NCI-H460 (cell line): Measurements from ENCODE around the gene ST6GALNAC3. TPM values are rescaled to one million over a fixed set of nuclear protein-coding genes. Genes with fewer than 3 reads are reported as not detected.

Experiments used
- DNase-seq: peaks from one replicate; pipeline ENCODE4 v3.0.0-alpha.2; 2016; ENCODE audit warnings: low read depth; ENCODE audit errors: extremely low read depth
- total RNA-seq: library from RNA; depleted of rRNA; stranded (reverse); fragments of >200 nt; shearing (Covaris generic); gene quantifications from 2 replicates; pipeline ENCODE4 v1.2.3, GENCODE V29; 2014

The ST6GALNAC3 gene
- total RNA-seq, 1 experiment from 2014 or later = 0.67 TPM

- DNase-seq = no peak
Measured at GRCh38 chr1:76402128-76402527, 327.6 kb downstream of the ST6GALNAC3 start.

DNA sequence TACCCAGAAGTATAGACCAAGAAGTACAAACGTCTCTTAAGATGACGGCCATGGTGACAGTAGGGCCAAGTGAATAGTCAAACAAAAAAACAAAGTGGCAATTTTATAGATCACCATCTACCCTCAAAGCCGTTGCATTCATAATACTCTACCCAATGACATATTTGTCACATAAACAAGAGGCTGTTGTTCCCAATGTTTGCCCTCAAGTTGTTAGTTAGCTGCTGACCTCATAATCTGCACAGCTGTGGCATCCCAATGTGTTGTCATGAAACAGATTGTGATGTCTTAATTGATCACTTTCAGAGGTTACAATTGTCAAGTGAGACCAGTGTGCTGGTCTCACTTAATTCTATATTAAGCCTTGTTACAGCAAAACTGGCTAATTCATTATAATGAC lies 333.8 kb downstream of the ST6GALNAC3 start:
- no peak for DNase-seq

GRCh38 chr1:76410499-76410898 lies 336.0 kb downstream of the ST6GALNAC3 start:
- DNase-seq = no peak

DNA sequence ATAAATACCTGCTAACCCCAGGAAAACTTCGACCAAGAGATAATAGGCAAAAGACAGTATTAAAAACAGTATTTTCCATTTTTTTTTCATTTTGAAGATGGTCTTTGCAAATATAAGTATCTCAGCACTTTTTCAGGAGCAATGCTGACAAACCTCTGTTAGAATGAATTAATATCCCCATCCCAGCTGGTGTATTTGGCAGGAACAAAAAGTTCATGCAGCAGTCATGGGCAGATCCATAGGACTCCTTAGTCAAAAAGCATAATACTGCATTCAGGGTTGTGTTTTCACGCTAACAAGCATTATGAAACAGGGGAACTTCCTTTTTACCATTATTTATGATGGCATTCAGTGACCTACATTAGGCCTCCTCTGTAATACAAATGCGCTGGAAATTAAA lies 344.0 kb downstream of the ST6GALNAC3 start:
- DNase-seq = no peak

- no peak for DNase-seq
Measured at GRCh38 chr1:76419603-76420002, 345.1 kb downstream of the ST6GALNAC3 start.

DNA sequence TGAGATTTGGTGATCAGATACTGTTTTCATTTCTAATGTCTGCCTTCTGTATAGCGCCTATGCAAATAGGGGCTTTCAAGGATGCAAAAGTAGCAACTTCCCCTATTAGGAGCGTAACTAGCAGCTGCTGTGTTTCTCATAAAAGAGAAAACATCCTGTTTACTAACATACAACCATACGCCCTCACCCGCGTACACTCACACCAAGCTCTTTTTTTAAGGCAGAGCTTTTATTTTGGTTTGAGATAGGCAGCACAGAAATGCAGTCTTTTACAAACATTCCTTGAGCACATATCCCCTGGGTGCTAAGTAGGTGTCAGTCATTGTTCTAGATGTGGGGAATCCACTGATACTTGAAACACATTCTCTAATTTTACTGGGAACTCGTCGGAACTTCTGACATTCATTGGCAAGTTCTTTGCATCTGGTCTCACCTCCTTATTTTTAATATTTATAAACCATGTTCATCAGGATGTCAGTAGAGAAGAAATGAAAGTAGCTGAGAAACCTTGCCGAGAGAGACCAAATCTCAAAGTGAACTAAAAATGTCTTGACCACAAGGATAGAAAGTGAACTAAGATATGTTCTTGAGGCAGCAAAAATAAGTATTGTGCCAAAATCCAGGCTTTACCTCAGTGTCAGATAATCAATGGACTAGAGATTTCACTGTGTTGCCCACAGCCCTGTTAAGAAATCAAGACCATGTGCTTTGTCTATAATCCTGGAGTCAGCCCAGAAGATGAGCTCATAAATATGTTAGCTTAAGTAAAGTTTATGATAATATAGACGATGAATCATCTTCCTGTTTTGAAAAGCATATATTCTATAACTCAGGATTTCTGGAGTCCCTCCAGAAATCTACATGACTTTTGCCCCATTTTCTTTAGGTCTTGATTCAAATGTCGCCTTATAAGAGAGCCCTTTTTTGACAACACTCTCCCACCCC lies 350.9 kb downstream of the ST6GALNAC3 start:
- no peak for DNase-seq

GRCh38 chr1:76426606-76427005 lies 352.1 kb downstream of the ST6GALNAC3 start:
- no peak for DNase-seq

DNA sequence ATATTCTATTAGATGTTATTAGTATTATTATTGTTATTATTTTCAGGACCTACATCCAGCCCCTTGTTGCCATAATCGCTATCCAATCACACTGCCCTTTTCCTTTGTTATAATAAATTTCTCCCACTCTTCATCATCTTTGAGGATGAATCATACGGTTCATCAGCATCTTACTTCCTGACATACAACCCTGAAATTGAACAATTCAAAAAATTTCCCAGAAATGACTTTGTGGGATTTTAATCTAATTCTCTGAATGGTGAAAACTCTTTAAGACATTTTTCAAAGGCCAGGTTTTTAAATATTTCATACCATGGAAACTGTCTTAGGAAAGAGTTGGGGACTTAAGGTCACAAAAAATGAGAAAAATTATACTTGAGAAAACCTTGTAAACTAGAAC lies 353.5 kb downstream of the ST6GALNAC3 start:
- DNase-seq = no peak

GRCh38 chr1:76430531-76430930 lies 356.0 kb downstream of the ST6GALNAC3 start:
- DNase-seq = no peak

DNA sequence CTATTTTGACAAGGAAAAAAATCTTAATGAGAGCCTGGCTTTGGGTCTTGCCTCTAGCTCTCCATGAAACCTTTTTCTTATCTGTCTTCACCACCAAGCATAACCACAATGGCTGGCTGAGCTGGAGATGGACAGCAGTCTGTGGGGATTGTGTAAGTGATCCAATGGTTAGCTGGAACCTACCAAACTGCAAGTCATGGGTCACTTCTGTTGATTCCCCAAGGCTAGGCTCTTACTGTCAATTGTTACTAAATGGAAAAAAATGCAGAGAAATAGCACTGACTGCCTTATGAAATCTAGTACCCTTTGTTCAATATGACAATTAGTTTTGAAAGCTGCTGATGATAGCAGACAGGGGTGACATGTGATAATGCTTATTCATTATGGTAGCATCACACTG lies 359.0 kb downstream of the ST6GALNAC3 start:
- peak; percentile 36 for DNase-seq

GRCh38 chr1:76443217-76443616 lies 368.7 kb downstream of the ST6GALNAC3 start:
- no peak for DNase-seq

DNA sequence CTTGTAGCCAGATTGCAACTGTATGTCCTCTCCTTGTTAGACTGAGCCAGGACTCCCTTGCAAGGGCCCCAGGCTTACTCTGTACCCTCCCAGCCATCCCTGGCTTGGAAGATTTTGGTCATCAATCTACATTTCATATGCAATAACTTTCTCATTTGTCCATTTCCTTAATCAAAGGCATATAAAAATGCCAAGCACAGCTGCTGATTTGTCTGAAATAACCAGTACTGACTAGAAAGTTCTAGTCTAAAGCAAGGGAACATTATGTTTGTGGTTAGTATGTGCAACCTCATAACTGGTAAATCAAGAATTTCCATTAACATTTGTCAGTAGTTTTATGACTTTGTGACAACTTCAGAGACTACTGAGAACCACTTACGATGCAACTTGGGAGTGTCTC lies 370.2 kb downstream of the ST6GALNAC3 start:
- no peak for DNase-seq

GRCh38 chr1:76450229-76450628 lies 375.7 kb downstream of the ST6GALNAC3 start:
- DNase-seq = no peak

DNA sequence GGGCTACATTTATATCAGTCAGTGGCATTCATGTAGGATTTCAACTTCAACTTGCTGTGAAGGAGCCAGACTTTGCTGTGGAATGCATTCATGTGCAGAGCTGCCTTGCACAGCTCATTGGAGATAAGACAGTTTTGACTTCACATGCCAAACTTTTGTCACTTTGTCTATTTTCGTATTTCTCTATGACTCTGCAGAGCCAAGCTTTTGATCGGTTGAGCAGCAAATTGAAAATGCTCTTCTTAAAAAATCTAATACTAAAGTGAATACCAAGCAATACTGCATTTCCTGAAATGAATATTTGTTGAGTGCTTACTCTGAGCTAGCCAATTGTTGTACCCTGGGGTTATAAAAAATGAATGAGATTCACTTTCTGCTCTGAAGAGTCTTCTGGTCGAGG lies 388.7 kb downstream of the ST6GALNAC3 start:
- no peak for DNase-seq

- no peak for DNase-seq
Measured at GRCh38 chr1:76463849-76464248, 389.3 kb downstream of the ST6GALNAC3 start.

GRCh38 chr1:76465030-76465429 lies 390.5 kb downstream of the ST6GALNAC3 start:
- DNase-seq = no peak

- DNase-seq = no peak
Measured at GRCh38 chr1:76470166-76470565, 395.6 kb downstream of the ST6GALNAC3 start.

DNA sequence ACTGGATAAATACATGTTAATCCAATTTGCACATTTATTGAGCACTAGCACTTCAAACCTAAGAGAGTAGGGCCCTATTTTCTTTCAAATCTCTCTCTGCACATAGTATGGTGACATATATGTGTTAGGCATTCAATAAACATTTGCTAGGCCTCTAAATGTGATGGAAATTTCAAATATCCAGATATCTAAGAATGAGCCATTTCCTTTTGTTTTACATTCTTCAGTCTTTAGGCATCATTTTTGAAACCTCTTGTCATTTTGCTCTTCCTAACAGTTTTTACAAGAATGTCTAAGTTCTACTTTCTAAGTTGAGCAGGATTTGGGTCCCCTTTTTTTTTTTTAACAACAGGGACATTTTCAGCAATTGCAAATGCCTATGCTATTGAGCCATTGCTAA lies 397.0 kb downstream of the ST6GALNAC3 start:
- DNase-seq = no peak

DNA sequence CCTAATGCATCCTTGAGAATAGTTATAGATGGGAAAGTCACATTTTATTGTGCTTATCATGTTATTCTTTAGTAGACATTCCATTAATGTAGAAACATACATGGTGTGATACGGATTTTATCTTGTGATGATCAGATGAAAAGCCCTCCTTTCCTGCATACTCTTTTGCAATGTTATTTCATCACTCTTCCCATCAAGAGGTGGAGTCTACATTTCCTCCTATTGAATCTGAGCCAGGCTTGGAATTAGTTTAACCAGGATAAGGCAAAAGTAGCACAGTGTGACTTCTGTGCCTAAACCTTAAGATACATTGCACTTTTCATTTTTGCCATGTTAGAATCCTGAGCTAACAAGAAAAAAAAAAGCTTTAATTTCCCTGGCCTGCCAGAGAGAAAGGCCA lies 399.0 kb downstream of the ST6GALNAC3 start:
- DNase-seq = no peak

GRCh38 chr1:76474922-76475321 lies 400.4 kb downstream of the ST6GALNAC3 start:
- no peak for DNase-seq

- no peak for DNase-seq
Measured at GRCh38 chr1:76477156-76477555, 402.6 kb downstream of the ST6GALNAC3 start.

DNA sequence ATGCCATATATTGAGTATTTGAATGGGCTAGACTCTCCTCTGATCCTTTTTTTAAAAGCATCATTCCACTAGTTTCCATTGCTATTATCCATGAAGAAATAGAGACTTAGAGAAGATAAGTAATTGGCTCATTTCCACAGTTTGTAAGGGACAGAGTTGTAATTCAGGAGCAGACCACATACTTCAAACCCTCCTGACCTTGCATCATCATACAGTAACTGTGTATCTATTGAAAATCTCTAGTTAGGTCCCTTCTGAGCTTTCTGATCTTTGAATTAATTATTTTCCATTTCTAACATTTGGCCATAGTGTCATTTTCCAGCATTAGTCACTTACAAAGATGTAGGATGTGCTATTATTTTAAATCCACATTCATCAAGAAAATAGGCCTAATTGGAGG lies 406.3 kb downstream of the ST6GALNAC3 start:
- DNase-seq = no peak

GRCh38 chr1:76481672-76482071 lies 407.1 kb downstream of the ST6GALNAC3 start:
- DNase-seq = no peak
